Hematopoietic multipotent progenitor cell treated with erythropoietin and hydrocortisone succinate and interleukin-3 and kit ligand, for 15 days (in vitro differentiated cells): ENCODE results near the gene LRTM2.

Experiments used
- DNase-seq: peaks from one replicate; pipeline ENCODE4 v3.0.0-alpha.2; 2015; ENCODE audit warnings: low spot score

Gene LRTM2

DNA sequence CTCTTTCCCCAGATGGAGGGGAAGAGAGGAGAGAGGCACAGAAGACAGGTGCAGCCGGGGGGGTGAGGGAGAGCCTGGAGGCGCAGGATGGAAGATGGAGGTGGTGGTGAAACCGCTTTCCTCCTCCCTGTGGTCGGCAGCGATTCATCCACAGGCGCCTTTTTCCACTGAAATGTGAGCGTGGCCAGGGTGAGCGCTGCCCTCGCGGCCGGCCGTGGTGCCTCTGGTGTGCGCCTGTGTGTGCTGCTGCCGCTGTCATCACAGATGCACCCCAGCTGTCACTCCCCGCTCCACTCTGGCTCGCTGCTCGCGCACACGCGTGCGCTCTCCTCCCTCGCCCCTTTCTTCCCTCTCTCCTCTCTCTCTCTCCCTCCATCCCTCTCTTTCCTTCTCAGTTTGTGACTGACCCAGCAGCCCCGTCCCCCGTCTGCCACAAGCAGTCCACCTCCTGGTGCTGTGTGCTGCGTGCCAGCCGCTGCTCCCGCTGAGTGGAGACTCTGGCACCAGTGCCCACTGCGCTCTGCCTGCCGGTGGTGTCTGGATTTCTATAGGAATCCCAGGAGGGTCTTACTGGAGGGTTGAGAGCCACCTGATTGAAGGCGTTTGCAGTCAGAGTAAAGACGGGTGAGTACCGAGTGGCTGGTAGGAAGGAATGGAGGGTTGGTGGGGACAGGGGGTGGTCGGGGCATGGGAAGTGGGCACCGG is at the start of gene LRTM2:
LRTM2 (plus strand) TSS at position 375 of the 705 bp plus-strand sequence. CDS start 7,584 bp downstream, outside the sequence.
- DNase-seq = no peak

DNA sequence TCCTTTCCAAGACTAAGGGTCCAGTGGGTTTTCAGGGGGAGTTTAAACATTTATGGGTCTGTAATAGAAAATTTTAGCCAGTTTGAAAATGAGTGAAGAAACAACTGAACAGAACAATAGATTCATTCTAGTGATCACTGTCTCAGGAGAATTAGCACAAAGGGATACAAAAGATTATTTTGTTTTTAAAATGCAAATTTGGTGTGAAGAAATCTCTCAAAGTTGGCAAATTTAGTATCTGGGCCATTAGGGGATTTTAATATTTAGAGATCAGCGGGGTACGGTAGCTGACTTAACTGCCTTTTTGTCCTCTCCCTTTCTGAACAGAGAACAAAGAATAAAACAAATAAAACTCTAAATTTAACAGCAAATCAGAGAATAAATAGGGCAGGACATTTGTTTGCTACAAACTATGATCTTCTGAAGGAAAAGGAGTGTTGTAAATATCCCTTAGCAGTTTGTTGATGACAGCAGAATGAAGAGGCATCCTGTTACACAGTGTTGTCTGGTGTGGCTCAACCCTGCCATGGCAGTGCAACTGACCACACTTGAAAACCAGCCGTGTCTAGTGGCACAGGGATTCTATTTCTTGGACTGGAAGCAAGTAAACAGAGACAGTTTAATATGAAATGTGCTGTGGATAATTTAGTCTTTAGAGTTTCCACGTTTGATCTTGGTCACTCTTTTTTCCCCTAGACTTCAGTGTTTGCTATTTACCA is 46.3 kb upstream of the LRTM2 start:
- no peak for DNase-seq

DNA sequence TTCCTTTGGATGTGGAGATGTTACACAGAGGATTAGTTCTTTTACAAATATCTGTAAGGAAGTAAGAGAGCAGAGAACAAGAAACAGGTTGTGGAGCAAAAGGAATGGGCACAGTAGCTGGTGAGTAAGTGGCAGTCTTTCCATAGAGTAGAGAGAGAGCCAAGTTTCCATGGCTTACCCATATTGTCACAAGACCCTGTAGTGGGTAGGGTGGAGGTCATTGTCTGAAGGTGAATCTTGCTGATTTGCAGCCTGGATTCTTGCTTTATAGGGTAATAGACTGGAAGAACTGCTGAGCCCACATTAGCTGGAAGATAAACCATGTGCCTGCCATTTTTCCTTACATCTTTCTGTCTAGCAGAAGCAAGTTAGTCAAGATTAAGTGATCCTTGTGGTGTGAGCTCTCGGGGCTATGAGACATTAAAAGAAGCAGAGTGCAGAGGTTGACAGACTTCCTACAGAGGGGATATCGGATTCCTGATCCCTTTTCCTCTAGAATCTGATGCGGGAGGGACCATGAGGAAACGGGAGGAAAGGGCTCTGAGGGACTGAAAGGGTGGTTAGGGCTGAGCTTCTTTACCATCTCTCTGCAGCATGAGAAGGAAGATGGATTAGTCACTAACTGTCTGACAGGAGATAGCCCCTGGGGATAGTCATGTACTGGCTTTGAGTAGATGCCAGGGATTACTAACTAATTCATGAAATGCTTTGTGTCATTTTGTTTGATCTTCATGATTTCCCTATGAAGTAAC is 44.0 kb upstream of the LRTM2 start:
- DNase-seq = no peak

DNA sequence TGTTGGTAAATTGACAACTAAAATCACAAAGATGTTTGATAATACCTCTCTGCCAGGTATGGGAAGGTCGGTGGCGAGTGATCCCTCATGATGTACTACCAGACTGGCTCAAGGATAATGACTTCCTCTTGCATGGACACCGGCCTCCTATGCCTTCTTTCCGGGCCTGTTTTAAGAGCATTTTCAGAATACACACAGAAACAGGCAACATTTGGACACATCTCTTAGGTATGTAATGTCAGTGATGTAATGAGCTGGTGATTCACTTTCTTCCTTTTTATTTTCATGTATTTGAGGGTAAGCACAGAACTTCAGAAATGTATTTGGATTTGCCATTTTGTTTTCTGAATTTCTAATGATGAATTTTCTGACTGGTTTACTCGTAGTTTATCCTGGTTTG is 42.6 kb upstream of the LRTM2 start:
- DNase-seq = no peak

DNA sequence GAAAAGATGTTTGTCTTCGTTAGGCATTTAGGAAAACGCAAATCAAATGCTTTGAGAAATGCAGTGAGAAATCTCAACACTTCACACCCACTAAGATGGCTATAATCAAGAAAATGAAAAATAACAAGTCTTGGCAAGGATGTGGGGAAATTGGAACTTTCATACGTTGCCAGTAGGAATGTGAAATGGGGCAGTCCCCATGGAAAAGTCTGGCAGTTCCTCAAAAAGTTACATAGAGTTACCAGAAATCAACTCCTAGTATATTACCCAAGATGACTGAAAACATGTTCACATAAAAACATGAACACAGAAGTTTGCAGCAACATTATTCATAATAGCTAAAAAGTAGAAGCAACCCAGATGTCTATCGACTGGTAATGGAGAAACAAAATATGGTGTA is 41.5 kb upstream of the LRTM2 start:
- no peak for DNase-seq

DNA sequence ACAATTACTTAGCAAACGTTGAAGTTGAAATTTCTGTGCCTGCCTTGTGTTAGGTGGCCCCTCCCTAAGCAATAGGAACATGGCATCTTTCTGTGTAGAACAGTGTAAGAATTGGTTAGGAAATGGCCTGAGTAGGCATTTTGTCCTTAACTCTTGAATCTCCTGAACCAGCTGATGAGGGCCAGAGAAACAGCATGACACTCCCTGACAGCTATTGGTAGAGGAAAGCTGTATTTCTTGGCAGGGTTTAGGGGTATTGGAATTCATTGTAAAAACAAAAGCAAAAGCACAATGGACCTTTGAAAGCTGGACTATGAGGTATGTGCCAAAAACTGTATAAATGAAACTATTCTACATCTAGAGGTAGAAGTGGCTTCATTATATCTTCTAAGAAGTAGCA is 40.6 kb upstream of the LRTM2 start:
- DNase-seq = no peak

DNA sequence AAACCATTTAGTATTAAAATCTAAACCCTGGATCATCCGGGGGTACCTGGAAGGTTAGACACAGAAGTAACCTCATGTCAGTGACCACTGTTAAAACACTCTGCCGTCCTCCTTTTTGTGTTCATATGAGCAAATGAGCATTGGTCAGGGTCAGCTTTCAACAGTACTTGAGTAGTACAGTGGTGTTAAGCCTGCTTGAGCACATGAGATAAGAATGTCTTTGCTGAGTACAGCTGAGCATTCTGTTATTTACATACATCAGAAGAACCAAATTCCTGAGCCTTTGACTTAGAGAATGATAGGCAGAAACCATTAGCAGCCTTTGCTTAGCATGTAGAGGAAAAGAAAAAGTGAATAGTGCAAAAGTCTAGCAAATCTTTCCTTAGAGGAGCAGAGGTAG is 38.6 kb upstream of the LRTM2 start:
- DNase-seq = no peak

DNA sequence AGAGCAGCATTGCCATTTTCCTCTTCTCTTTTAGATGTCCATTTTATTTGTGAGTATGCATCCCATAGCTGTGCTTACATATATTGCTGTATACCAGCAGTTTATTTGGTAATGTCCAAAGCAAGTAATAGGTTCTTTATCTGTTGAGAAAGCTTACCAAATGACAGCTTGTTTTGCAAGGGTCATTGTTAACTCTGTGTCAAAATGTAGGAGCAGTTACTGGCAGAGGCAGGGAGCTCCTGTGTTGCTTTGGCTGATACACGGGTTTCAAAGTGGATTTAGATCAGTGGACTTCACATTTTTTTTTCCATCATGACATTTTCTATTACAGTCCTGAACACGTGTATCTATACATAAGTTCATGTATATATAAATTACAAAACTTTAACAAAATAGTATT is 38.1 kb upstream of the LRTM2 start:
- DNase-seq = no peak

DNA sequence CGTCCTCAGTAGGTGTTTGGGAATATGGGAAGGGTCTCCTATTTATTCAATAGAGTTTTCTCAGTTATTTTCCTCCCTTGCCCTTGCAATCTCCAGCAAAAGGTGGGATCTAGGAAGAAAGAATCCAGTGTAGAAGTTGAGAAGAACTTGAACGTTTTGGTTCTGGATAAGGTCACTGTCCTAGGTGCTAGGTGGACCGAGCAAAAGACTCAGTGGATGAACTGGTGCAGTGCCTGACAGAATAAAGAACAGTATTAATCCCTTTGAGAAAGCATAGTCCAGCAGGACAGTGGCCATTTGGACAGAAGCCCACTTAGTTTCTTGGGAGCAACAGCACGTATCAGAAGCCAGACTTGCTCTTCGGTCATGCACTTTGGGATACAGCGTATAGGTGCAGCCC is 32.7 kb upstream of the LRTM2 start:
- no peak for DNase-seq

DNA sequence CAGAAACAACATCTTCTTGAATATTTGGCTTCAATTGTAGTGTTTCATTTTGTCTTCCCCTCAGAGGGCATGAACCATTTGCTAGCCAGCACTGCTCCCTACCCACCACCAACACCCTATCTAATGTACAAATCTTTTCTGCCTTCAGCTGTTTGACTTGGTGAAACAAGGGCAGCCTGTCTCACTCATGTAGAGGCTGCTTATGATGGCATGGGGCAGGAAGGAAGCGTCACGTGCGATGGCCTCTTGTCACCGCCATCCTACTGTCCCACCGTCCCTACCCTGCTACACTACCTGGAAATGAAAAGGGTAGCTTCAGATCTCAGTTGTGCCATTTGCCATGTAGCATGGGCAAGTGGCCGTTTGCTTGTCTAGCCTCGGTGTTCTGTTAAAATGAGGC is 29.9 kb upstream of the LRTM2 start:
- DNase-seq = no peak

DNA sequence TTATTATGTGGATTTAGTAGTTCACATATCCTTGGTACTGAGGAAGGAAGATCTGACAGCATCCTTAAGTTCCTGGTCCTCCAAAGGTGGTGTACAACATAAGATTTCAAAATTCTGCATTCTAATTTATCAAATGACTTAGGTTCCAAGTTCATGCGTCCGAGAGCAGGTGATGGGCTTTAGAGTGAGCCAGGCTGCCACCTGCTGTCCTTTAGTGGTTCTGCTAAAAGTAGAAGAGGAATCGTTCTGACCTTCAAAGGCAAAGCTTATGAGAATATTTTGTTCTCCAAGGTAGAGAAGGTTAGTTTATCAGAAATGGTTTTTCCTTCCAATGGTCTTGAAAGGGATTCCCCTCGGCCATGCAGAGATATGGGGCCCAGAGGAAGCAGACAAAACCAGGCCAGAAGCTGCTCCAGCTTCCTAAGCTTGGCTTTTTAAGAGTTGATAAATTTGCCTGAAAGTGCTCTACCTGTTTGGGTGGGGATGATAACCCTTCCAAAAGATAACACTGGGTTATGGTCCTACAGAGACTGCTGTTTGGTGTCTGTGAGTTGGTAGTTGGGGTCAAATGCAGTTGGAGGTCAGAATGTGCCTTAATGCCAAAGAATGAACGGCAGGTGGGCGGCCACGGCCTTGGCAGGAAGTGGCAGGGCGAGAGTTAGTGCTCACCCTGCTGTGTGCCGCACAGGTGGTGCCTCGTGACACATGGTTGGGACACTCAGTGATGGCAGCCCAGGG is 29.1 kb upstream of the LRTM2 start:
- peak; percentile 82 for DNase-seq

DNA sequence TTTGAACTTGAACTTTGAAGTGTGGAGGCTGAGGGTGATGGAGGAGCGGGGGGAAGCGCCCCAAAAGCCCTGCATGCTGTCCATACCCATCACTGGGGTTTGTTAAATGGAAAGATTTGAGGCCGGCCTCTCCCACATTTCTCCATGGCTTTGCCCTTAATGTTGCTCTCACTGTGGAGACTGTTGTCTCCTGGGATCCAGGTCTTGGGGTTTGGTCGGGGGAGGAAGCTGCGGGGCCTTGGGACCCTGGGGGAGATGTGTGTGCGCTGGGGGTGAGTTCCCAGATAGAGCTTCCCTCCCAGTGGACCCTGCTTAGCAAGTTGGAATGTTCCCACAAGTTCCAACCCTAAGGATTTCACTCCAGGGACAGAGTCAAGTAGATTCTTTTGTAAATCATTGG is 28.0 kb upstream of the LRTM2 start:
- no peak for DNase-seq

DNA sequence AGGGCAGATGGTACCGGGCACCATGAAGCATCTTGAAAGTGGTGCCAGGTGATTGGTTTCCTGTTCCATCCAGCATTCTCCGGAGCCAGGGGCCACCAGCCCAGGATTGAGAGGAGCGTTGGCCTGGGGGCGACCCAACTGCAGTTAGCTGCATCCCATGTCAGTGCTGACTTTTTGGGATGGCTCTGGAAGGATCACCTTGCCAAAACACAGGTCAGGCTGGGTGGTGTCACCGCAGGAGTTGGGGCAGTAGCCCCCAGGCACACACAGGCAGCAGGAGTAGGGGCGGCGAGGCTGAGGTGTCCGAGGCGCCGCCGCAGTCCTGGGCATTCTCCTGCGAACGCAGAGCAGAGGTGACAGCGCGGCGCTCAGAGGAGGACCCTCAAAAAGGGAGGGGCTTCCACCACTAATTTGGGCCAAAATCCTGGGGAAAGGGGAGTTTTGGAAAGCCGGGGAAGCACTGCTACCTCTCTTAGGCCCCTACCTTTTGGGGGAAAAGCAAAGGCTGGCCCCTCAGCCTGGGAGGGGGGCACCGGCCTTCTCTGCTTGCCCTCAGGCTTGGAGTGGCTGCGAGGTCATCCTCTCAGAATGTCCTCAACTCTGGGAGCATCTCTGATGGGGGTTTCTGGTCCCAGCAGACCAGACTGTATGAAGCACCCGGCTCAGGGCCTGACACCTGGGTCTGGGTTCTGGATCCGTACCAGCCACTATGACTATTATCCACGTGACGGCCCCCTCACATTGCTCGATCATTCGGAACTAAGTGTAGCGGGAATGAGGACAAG is 26.7 kb upstream of the LRTM2 start:
- DNase-seq = no peak

DNA sequence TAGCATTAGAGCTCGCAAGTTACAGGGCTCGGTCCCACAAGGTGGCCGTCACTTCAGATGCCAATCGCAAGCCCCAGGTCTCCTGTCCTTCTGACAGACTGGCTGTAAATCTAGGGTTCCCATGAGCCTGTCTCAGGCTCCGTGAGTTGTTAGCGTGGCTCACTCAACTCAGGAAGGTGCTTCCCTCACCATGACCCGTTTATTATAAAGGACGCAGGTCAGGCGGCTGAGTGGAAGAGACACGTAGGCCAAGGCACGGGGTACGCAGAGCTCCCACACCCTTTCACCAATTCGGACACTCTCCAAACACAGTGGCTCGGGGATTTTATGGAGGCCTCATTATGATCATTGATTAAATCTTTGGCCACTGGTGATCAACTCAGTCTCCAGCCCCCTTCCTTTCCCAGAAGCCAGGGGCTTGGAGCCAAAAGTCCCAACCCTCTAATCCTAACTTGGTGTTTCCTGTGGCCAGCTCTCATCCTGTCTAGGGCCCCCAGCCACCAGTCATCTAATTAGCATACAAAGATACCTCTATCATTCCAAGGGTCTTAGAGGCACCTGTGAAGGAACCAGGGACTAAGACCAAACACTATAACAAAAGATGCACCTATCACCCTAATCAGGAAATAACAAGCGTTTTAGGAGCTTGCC is 25.8 kb upstream of the LRTM2 start:
- DNase-seq = no peak

DNA sequence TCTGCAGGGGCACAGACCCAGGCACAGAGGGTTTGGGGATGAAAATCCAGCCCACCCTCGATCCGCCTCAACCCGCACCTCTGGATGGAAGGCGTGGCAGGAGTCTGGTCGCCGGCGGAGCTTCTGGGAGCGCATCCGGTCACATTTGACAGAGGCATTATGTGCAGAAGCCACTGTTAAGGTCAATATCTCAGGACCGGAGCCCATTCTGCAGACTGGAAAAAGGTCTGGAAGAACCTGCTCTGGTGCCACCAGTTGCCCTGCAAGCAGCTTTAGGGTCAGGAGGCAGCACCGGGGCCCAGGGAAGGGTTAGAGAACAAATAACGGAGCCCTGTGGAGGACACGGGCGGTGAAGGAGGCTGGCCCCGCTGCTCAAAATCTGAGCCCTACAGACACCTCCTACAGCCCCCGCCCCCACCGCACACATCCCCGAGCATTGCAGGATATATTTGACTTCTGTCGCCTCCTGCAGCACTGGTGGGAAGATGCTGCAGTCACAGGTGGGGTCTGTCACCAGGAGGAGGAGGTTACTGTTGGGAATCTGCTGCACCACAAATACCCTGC is 25.1 kb upstream of the LRTM2 start:
- DNase-seq = no peak

DNA sequence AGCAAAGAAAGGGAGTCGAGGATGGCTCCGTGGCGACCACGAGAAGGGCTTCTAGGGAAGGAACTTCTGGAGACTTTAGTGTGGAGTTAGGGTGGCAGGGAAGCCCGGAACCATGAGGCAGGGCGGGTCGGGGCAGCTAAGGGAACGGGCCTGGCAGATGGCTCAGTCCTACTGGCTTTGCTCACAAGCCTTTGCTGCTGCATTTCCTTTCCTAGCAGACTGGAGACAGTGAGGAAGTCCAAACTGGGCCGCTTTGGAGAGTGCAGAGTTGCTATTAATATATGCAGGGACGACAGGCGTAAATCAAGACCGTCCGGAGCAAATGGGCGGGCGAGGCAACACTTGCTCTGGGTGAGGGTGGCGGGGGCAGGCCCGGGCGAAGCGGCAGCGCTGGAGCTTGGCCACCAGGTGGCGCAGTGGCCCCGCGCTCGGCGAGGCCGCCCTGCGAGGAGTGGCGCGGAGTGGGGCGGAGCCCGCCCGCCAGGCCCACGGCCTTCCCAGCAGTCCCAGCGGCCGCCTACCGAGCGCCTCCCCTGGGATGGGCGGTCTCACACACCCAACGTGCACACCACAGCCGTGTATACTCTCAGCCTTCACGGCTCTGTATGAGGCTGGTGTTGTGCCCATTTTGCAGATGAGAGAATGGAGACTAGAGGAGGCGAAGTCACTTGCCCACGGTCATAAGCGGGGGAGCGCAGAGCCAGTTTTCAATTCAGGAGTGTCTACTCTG is 24.4 kb upstream of the LRTM2 start:
- DNase-seq = peak; percentile 95

DNA sequence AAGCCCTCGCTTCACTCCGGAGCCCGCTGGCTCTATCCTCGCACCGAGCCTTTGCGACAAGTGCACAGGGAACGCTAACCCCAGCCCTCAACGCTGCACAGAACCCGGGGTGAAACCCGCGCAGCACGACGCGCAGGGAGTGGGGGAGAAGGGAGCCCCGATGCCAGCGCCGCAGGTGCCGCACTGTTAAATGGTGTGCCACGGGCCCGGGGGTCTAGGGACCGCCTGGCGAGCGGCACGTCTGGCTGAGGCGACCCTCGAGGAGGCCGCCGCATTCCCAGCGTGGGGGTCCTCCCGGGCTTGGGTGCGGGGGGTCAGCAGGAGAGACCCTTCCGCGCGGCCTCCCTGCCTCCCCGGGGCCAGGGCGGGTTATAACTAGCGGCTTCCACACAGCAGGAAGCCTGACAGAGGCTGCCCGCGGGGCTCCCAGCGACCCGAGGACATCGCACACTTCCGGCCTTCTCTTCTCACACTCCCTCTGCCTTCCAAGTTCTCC is 23.8 kb upstream of the LRTM2 start:
- peak; percentile 59 for DNase-seq

DNA sequence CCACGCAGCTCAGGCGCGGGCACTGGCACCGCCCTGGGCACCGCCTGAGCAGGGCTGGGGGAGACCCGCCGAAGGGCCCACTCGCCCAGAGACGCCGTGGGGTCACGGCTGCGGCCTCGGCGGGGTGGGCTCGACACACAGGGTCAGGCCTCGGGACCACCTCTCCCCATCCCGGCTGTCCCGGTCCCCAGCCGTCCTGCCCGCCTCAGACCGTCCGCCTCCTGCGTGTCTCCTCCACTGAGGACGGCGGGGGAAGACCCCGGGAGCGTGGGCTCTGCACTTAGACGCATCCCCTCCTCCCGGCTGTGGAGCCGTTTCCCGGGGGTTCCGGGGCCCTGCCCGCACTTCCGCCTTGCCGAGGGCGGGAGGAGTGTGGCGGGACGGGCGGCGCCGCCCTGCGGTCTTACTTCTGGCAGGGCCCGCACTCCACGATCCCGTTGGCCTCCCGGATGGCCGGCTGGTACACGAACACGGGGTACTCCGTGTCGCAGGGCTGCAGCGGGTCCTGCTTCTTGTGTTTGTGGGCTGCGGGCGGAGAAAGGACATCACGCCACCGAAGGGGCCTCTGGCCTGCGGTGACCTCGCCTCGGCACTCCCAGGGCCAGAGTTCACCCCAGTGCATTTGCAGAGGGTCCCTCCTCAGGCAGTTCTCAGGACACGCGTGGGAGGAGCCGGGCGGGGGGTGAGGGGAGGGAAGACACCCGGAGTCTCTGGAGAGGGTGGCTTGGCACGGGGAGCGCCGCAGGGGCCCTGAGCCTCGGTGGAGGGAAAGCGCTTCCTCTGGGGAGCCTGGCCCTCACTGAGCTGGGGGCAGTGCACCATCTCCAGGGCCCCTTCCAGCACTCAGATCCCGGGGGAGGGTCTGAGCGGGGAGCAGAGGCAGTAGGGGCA is 23.1 kb upstream of the LRTM2 start:
- DNase-seq = peak; percentile 63
